GM18499 (cell line): ENCODE data around the gene NUMB.
A peak's percentile ranks its signal among the peaks of the same experiment; 100 is the strongest.

ENCODE experiments used
- ATAC-seq: cut with Tn5 transposase; IDR thresholded peaks from one replicate; pipeline ENCODE4 v1.9.1; 2021; ENCODE audit warnings: moderate number of reproducible peaks; ENCODE audit not compliant: insufficient read depth, unreplicated experiment

The NUMB gene

DNA sequence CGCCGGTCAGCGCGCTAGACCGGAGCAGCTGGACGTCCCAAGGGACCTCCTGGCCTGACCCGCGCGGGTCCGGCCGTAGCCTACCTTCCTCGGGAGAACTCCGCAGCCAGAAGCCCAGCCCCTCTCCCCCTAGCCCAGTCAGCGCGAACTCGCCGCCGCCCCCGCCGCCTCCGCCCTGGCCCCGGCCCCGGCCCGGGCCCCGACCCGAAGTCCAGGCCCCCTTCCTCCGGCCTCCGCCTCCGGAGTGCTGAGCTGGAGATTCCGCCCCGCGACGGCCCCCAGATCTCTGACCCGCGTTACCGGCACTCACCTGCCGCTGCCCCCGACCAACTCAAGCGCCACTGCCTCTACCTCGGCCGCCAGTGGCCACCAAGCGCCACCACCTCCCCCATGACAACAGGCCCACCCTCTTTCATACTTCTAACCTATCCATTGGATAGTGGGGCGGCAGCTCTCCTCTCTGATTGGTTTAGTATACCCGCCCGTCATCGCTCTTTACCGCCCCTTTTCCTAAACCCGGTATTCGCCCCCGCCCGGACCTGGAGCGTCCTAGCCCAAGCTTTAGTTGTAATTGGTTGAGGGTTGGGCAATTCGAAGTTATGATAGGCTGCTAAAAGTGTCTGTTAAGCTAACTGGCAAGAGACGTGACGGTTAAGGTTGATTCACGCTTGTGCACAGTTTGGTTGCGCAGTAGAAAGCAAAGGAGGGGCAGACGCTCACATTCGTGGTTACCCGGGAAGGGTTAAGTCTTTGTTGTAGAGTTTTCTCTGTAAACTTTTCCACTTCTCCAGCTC lies at the start of gene NUMB:
TSS of gene NUMB (minus strand) at position 364 of the 794 bp plus-strand sequence. CDS start 102,795 bp downstream, outside the sequence.
- peak; percentile 87 for ATAC-seq

DNA sequence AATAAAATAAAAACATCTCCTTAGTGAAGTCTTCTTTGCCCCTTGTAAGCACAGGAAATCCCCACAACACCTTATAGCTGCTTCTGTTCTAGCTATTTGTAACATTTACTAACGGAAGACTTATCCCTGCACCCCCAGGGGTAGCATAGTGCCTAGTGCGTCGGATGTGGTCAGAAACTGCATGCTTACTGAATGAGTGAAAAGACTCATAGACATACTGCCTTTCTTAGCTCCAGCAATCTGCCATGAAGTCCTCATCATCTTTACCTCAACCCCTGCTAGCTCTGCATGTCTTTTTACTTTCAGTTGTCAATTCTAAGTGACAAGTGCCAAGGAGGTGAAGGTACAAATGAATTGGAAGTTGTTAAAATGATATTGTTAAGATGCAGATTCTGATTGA lies 45.3 kb upstream of the NUMB start:
- no peak for ATAC-seq

DNA sequence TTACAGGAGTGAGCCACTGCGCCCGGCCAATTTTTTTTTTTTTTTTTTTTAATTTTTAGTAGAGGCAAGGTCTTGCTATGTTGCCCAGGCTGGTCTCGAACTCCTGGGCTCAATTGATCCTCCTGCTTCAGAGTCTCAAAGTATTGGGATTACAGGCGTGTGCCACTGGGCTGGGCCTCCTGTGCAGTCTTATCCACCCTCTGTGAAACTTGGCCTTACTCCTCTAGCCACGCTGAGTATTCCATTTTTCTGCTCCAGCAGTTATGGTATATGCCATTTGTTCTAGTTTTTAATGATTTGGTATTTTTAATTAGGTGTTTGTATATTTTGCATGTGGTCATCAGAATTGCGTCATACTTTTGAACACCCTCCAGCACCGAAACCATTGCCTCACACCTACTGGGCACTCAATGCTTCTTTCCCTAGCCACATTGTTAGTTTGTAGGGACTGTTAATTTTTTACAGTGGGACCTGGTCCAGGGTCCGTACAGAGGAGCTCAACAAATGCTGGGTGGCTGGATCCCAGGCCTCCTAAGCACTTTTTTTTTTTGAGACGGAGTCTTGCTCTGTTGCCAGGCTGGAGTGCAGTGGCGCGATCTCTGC lies 43.8 kb upstream of the NUMB start:
- no peak for ATAC-seq

GRCh38 chr14:73500360-73500759 lies 42.0 kb upstream of the NUMB start:
- no peak for ATAC-seq

- ATAC-seq = no peak
Measured at GRCh38 chr14:73494593-73494992, 36.2 kb upstream of the NUMB start.

DNA sequence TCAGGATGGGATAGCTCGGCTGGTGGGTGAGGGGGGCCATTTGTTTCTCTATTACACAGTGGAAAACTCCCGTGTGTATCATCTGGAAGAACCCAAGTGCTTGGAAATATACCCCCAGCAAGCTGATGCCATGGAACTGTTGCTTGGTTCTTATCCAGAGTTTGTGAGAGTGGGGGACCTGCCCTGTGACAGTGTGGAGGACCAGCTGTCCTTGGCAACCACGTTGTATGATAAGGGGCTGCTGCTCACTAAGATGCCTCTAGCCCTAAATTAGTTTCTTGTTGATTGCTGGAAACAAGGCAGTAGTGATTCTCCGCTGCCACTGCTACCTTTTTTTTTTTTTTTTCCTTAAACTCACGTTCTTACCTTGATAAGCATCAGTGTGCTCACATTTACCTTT lies 34.3 kb upstream of the NUMB start:
- ATAC-seq = no peak

- ATAC-seq = no peak
Measured at GRCh38 chr14:73492043-73492552, 33.8 kb upstream of the NUMB start.

DNA sequence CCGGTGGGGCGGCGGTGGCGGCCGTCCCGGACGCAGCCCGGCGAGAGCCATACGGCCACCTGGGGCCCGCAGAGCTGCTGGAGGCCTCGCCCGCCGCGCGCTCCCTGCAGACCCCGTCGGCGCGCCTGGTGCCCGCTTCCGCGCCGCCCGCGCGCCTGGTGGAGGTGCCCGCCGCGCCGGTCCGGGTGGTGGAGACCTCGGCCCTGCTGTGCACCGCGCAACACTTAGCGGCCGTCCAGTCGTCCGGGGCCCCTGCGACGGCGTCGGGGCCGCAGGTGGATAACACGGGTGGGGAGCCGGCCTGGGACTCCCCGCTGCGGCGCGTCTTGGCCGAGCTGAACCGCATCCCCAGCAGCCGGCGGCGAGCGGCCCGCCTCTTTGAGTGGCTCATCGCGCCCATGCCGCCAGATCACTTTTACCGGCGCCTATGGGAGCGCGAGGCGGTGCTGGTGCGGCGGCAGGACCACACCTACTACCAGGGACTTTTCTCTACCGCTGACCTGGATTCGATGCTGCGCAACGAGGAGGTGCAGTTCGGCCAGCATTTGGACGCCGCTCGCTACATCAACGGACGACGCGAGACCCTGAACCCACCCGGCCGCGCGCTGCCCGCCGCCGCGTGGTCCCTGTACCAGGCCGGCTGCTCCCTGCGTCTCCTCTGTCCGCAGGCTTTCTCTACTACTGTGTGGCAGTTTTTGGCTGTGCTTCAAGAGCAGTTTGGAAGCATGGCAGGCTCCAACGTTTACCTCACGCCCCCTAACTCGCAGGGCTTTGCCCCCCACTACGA lies 33.1 kb upstream of the NUMB start:
- peak; percentile 15 for ATAC-seq

DNA sequence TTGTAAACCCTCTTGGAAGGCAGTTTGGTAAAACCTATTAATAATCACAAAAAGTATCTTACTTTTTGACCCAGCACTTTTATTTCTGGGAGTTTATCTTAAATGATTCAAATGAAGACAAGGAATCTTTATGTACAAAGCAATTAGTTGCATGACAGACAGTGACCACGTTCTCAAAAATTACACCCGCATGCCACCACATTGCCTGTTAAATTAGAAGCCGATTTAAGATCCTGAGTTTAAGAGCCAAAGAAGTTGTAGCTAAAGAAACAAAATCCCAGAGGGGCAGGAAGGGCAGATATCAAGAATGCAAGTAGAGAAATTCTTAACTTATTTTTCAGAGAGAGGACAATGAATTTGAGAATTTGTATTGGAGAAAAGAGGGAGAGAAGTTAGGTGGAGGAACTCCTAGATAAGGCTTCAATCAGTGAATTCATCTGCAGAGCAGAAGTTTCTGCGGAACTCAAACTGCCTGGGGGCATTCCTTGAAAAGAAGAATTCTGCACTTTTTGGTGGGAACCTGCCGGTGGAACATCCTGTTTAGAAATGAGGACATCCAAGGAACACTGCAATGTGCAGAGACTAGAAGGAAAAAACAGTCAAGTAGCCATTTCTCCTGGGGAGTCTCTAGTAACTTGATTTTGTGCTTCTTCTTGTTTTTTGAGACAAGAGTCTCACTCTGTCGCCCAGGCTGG lies 31.3 kb upstream of the NUMB start:
- ATAC-seq = no peak

DNA sequence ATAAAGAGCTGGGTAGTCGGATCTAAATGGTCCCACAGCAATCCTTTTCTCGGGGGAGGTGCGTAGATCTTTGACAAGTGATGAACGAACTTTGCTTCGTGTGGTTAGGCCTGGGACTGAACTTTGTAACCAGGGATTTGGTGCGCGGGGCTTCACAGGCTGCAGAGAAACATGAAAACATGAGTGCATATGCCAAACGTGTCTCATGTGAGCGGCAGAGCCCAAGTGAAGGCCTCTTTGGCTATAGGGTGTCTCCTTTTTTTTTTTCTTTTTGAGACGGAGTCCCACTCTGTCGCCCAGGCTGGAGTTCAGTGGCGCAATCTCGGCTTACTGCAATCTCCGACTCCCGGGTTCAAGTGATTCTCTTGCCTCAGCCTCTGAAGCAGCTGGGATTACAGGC lies 20.3 kb upstream of the NUMB start:
- ATAC-seq = no peak

GRCh38 chr14:73477618-73478266 lies 19.4 kb upstream of the NUMB start:
- ATAC-seq = no peak

DNA sequence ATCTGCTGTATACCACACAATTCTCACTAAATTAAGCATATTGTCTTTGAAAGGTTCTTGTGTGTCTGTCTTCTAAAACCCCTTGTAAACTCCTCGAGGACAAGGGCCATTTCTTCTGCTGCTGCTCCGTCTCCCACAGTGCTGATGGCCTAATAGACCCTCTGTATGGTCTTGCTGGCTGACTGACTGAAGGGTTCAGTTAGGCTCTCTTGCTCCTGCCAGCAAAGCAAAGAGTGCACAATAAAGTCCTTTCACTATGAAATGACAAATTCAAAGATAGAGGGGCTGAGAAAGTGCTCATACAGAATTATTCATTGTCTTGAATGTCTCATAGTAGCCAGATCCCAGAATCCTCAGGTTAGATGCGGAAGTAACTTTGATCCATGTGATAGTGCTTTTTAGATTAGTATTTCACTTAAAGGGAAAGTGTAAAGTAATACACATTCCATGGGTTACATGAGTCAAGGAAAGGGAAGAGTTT lies 18.1 kb upstream of the NUMB start:
- no peak for ATAC-seq

DNA sequence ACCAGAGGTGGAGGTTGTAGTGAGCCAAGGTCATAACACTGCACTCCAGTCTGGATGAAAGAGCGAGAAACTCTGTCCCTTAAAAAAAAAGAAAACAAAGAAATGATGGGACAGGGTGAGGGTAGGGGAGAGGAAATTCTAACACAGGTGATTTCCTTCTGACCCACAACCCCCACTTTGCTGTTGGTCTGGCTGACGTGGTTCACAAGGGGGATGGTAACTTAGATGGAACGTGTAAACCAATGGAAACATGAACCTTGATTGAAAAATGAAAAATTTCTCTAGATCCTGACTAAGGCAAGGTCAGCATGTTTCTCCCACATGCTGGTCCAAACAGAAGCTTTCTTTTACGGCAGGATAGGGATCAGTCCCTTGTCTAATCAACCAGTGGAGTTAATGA lies 16.6 kb upstream of the NUMB start:
- no peak for ATAC-seq

DNA sequence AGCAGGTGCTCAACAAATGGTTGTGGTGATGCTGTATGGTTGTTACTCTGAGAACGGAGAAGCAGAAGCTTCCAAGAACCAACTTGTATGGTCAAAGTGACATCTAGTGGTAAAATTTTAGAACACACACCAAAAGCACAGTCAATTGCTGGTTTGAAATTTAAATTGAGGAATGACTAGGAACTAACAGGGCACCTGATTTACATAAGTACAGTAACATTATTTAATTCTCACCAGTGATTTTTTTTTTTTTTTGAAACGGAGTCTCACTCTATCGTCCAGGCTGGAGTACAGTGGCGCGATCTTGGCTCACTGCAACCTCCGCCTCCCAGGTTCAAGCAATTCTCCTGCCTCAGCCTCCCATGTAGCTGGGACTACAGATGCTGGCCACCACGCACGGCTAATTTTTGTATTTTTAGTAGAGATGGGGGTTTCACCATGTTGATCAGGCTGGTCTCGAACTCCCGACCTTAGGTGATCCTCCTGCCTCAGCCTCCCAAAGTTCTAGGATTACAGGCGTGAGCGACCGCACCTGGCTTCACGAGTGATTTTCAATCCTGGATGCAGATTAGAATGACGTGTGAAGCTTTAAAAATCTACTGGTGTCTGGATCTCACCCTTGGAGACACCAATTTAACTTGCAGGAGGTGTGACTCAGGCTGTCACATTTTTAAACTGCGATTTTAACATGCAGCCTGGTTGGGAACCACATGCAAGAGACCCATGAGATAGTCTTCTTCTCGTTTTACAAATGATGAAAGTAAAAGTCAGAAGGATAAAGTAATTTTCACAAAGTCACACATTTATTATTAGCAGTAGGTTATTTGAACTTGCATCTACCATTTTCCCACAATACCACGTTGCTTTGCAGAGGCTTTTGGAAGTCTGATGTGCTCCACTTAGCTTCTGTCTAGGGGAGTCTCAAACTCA lies 14.1 kb upstream of the NUMB start:
- no peak for ATAC-seq

DNA sequence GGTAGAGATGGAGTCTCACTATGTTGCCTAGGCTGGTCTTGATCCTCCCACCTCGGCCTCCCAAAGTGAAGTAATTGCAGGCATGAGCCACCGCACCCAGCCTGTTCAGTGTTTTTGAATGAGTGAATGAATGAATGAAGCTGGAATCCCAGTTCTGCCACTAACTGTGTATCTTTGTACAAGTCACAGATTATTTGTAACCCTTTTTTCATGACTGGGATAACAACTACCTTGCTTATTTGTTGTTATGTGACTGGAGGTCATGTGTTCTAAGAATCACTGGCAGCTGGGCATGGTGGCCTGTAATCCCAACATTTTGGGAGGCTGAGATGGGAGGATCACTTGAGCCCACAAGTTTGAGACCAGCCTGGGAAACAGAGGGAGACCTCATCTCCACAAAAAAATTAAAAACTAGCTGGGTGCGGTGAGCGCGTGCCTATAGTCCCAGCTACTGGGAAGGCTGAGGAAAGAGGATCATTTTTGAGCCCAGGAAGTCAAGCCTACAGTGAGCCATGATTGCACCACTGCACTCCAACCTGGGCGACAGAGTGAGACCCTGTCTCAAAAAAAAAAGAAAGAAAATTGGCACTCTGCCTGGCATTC lies 13.3 kb upstream of the NUMB start:
- ATAC-seq = no peak

GRCh38 chr14:73468828-73469375 lies 10.6 kb upstream of the NUMB start:
- ATAC-seq = no peak

DNA sequence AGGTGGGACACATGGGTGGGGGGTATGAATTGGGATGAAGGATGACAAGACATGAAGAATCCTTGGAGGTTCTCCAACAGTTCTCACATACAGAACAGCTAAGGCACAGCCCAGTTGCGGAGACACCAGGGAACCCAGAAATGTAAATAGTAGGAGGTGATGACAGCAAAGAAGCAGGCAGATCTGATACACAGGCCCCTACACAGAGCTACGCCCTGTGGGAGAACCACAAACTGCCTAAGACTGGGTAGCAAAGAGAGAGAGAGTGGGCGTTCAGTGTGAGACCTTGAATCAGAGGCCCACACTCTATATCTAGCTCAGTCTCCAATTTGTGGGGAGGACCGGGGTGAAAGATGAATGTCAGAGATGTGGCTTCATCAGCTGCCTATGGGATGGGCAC lies 9.5 kb upstream of the NUMB start:
- ATAC-seq = no peak

GRCh38 chr14:73467377-73467776 lies 9.0 kb upstream of the NUMB start:
- ATAC-seq = no peak
